H4 (cell line): ENCODE results near the gene SMAD5. TPM values are rescaled to one million over a fixed set of nuclear protein-coding genes. Genes with fewer than 3 reads are reported as not detected.
A peak's percentile ranks its signal among the peaks of the same experiment; 100 is the strongest.

Source experiments
- DNase-seq: peaks from one replicate; pipeline ENCODE4 v3.0.0-alpha.2; 2015; ENCODE audit warnings: low spot score
- total RNA-seq: library from RNA; depleted of rRNA; stranded (reverse); fragments of >200 nt; shearing (Covaris generic); gene quantifications from 2 replicates; pipeline ENCODE4 v1.2.3, GENCODE V29; 2014

Gene SMAD5
- total RNA-seq, 1 experiment from 2014 or later: 40.0 TPM

DNA sequence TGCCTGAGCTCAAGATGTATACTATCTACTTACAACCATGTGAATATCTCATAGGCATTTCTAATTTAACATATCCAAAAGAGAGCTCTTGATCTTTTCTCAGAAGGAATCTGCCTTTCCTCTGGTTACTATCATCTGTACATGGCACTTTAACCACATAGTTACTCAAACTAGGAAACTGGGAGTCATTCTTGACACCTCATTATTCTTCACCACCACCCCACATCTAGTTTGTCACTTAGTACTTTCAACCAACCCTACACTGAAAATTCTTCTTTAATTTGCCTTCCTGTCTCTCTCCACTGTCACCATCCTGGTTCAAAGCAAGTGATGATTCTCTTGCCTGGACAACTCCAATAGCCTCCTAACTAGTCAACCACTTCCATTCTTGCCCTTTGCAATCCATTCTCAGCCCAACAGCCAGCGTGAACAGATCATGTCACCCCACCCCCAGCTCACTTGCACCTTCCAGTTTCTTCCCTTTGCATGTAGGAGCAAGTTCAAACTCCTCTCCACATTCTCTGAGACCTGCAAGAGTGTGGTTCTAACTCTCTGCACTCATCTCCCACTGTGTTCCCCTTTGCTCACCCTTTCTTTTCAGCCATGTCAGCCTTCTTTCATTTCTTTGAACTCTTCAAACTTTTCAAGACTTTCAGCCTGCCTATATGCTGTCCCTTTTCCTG is 17.3 kb upstream of the SMAD5 start:
- no peak for DNase-seq

DNA sequence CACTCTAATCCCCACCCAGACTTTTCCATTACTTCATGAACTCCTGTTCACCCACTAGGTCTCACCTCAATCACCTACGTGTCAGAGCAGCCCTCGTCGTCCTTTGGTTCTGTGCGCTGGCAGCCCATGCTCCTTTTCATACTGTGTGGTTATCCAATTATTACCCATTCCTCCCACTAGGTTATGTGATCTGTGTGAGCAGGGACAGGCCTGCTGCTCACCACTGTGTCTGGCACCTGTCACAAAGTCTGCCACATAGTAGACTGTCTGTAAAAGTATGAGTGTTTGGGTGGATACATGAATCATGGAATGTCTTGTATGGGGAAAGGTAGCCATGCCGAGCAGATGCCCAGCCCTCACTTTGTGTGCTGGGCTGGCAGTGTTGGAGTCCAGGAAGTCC is 12.1 kb upstream of the SMAD5 start:
- DNase-seq: no peak

DNA sequence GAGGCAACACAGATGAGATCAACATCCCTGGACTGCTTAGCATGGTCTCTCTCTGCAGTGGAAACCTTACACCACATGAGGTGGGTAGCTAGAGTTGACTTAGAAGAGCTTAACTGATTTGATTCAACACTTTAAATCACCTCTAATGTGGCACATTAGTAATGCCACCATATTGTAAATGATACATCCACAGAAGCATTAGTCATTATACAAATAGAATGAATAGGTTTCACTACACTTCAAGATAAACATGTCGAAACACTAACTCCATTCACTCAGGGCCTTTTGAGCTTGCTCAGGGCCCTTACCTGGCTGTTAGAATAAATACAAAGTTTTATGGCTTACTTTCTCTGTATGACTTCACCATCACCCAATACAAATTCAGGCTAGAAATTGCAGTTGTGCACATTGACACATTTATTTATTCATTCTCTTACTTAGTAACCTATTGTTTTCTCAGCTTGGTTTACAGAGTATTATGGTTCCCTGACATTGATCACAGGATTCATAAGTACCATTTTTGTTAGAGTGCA is 9.3 kb upstream of the SMAD5 start:
- DNase-seq: peak; percentile 78

DNA sequence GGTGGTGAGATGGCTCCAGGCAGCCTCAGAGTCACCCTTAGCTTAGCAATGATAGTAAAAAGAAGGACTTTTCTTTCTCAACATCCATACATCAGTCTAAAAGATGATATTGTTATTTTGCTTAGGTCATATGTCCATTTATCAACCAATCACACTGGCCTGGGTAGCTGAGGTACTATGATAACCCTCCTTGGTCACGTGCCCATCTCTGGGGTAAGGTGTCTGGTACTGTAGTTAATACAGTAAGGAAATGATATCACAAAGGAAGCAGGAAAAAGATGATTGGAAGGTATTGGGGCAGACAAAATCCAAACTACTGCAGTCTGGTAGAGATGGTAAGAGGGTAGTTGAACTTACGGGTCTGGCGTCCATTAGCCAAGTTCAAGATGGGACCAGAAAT is 5.1 kb upstream of the SMAD5 start:
- no peak for DNase-seq

DNA sequence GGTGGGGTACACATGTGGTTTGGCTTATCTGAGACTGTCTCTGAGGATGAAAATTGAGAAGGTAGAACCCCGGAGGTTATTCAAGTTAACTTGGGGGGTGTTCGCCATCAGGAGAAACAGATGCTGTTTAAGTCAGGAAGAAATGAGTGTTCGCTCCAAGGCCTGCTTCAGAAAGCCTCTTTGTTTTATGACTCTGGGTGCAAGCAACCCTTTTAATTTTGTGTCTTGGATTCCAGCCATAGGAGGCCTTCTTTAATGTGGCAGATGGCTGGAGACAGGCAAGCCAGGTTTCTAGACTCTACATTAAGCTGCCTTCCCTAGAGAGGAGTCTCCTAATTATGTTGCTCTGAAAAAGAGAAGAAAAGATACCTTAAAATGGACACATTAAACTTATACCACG is 4.2 kb upstream of the SMAD5 start:
- no peak for DNase-seq

DNA sequence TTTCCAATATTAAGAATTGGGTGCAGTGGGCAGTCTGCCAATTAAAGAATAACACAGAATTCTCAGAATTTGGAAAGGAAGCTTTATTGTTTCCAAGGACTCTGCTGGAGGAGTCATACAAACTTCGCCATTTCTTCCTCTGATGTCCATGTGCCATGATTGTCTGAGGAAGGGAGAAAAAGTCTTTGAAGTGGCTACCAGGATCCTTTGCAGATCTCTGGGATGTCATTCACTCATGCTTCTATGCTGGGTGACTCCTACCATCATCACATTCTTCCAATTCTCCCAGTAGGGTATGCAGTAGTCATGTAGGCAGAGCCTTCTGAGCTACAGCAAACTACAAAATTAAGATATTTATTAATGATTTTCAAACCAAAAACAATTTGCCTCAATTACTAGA is 3.2 kb upstream of the SMAD5 start:
- DNase-seq: no peak

DNA sequence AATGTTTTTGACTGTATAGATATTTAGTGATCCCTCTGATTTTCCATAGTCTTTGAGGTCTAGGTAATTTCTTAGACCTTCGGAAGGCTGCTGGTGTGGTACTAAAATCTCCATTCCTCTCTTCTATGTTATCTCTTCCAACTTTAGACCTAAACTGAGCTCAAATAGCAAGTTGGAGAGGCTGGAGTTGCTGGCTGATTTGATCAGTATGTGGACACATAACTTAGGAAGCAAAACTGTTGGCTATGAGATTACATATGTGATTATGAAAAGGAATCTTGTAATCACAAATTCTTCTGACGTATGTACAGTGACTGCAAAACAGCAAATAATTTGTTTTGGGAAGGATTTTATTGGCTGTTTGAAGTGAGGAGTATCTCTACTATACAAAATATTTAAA is 2.1 kb upstream of the SMAD5 start:
- no peak for DNase-seq

DNA sequence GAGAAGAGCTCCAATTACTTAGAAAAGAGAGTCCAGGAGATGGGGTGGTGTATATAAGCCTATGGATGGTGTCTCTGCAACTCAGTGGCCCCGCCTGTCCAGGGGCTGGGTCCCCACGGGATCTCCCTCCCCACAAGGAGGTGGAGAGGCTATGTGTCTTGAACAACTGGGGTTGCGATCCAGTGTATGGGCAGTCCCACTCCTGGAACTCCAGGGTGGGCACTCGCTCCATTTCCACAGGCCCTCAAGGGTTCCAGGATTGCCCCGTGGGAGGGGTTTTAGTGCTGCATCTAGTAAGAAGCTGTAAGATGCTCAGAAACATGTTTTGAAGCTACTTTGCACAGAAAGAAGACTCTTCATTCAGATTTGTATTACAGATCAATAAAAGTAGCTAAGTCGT is 558 bp upstream of the SMAD5 start:
- no peak for DNase-seq

DNA sequence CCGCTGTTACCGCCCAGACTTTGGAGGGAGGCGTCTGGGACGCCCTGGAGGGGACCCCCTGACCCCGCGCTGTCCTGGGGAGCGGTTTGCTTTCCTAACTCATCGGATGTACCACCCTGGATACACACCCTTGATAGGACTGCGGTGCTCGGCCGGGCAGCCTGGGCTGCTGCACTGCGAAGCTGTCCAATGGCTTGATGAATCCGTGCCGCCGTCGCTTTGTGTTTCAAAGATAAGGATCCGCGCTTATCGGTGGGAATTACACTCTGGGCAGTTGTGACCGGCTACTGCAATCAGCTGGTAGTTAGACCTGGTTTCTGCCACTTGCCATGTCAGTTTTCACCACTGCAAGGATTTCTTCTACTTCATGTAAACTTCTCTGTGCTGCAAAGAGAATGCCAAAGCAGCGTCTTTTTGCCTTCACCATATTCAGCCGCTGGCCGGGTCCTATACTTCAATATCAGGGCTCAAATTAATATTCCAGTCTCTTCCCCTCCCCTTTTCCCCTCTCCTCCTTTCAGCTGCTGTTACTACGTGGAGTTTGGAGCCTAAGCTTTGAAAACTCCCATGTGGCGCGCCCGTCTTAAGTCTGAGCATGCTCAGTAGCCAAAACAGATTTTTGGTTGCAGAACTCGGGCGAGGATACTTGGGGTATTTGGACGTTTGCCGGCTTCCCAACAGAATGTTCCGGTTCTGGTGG is 727 bp downstream of the SMAD5 start:
- peak; percentile 42 for DNase-seq

DNA sequence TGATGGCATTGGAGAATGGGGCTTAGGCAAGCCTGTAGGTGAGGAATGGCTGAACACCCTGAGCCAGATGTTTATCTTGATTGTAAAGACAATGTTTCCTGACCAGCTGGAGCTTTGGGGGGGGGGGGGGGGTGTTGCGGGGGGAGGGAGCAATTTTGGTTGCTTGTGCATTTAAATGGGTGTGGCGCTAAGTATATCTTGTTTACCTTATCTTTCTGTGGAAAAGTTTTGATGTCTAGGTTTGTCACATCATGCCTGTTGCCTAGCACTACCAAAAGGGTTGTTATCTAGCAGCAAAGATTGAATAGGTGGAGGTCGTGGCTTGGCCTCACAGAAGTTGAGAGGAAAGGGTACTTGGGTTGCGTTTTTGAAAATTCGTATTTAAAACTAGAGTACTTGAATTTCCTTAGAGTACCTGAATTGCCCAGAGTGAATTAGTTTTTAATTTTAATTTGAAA is 1.3 kb downstream of the SMAD5 start:
- DNase-seq: no peak

DNA sequence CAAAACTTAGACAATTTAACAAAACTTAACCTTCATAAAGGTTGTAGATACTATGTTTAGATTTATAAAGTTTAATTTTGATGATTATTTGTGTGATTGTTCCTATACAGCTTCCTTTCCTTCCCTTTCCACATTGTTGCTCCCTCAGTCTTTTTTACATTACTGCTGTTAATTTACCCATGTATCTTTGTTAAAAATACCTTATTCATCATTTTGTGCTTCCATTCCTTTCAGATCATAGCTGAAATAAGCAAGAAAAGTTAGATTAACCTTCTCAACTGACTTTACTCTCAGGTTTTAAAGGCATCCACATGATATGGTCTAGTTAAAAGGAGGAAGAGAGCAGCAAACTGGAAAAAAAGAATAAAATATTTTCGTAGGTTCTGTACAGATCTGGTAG is 2.0 kb downstream of the SMAD5 start:
- no peak for DNase-seq

DNA sequence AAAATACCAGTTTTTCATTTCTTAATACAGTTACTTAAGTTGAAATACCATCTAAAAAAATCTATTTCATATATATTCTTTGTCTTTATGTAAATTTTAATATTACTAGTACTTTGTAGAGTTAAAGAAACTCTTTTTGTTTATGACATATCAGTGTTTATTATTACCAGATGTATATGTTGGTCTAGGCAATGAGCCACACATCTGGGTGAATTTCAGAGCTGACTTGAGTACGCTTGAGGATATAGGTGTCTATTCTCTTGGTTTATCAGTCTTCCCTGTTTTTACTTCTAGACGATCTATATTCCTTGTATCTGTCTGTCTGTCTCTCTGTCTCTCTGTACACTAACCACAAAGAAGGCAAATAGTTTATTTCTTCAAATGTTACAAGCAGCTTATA is 2.9 kb downstream of the SMAD5 start:
- no peak for DNase-seq

DNA sequence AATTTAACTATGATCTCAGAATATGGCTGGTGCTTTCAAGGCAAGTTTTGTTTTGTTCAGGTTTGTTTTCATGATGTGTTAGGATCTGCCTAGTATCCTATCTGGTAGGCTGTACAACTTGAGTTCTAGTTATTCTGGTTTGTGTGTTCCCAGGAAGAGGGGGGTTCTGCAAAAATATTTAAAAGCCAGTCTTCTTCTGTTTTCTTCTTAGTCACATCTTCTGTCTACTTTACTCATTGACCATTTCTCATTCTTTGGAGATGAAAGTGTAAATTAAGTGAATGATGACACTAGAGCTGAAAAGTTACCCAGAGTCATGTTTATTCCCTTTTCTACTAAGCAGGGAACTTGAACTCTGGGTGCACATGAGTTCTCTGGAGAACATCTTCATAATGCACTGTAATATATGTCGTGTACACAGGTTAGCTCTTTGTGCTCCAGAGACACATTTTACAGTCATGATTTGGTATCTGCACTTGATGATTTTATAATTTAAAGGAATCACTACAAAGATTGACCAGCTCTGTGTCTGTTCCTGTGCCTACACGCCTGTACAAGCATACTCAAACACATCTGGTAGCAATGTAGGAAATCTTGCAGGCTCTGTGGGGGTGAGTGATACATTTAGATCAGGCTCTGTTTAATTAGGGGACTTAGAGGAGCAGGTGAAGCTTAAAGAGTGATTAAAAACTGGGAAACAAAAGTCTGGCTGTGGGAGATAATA is 5.0 kb downstream of the SMAD5 start:
- no peak for DNase-seq

DNA sequence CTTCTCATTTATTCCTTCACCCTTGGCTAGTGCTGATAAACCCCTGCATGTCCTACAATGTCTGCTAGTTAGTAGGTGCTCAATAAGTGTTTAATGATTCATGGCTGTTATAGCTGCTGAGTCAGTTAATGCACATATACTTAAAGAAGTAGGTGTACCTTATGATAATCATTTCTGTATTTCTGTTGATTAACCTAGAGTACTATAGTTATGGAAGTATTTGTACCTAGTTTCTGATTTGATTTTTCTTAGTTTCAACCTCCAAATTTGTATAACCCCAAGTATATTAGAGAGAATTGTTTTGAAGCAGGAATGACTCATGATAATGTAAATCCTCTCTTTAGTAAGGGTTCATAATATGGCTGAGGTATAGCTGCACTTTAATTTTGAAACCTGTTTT is 8.9 kb downstream of the SMAD5 start:
- DNase-seq: no peak

DNA sequence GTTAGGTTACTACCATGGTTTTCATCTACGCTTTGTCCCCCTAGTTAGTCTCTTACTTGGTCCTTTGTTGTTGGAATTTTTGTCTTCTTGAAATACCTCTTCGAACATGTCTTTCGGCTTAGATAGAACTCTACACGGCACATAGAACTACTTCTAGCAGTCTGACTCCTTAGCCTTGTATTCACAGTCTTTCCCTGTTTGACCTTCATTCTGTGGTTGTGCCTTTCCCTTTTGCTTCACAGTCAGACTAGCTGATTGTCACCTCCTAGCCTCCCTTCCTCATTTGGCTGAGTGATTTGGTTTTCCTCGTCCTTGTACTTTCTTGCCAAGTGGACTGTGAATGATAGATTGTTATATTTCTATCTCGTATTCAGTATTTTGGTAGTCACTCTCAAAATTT is 10.7 kb downstream of the SMAD5 start:
- DNase-seq: no peak

DNA sequence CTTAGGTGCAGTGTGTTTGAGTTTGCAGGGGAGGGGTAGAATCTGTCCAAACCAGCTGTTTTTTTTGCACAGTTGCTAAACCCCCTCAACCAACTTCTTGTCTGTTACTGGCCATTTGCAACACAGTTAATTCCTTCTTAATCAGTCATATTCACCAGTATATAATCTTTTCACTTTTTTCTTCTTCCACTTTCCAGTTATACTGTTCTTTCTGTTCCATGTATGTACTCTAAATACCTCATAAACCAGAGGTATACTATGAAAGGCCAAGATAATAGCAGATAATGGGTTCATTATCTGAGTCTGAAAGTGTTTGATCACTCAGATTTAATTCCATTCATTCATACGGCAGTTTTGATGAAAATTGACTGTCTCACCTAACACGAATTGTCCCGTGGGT is 11.1 kb downstream of the SMAD5 start:
- DNase-seq: no peak

DNA sequence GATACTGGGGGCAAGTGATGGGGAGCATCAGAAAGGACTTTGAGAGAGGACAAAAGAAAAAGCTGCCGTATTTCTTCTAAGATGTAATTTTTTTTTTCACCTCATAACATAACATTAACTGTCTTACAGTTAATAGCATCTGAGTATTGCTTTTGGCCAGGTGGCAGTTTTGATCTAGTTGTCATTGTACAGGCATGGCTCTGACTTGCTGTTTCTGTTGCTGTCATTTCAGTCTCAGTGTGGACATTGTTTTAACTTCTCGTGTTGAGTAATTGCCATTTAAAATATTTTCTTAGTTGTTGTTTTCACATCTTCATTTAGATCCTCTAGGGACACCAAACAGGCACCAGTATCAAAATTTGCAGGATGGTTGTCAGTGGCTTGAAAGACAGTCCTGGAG is 12.4 kb downstream of the SMAD5 start:
- DNase-seq: no peak

DNA sequence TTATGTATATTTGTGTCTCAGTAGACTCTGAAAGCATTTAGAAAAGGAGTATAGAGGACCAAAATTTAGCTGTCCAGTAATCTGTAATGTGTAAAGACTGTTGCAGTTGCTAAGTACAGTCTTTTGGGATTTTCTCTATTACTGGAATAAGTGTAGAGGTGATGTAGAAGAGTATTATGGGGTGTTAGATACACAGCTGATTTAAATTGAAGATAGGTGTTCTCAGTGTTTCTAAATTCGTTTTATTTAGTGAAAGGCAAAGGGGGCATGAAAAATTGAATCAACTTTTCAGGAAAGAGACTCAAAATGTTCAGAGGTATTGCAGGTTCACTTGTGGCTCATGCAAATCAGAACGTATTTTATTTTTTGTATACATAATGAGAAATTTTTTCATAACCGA is 13.6 kb downstream of the SMAD5 start:
- DNase-seq: no peak

DNA sequence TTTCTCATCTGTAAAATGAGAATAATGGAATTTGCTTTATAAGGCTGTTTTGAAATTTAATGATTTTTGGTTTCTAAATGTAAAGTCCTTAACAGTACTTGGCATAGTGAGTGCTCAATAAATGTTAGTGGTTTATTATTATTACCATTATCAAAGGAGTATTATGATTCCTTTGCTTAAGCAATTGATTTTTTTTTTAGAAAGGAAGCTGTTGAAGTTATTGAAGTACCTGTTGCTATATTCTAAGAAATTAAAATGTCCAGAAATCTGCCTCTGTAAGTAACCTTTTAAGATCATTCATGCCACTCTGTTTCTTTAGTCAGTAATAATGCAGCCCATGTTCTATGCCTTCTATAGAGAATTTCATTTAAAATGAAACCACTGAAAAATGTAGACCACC is 15.0 kb downstream of the SMAD5 start:
- DNase-seq: no peak

DNA sequence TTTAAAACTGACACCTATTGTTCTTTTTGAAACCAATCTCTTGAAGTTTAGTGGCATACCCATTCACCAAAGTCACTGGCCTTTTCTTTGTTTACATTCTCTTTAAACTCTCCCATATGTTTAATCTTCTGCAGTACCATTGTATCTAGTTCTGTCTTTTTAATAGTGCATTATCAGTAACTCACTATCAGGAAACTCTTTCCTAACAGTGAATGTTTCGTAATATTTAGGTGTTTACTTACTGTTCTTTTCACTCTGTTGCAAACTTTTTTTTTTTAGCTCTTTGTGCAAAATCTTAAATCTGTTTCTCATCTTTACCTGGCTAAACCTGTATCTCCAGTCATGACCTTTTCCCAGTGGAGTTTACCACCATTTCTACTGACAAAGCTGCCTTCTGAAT is 17.2 kb downstream of the SMAD5 start:
- no peak for DNase-seq

DNA sequence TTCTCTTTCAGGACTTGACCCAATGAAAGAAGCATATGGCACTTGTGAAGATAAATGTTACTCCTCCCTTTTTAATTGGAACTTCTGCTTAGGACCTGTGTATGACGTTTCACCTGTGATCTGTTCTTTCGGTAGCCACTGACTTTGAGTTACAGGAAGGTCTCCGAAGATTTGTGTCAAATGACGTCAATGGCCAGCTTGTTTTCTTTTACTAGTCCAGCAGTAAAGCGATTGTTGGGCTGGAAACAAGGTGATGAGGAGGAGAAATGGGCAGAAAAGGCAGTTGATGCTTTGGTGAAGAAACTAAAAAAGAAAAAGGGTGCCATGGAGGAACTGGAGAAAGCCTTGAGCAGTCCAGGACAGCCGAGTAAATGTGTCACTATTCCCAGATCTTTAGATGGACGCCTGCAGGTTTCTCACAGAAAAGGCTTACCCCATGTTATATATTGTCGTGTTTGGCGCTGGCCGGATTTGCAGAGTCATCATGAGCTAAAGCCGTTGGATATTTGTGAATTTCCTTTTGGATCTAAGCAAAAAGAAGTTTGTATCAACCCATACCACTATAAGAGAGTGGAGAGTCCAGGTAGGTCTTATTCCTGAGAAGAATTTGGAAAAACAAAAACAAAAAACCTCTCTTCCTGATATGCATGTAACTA is 21.1 kb downstream of the SMAD5 start:
- DNase-seq: no peak

DNA sequence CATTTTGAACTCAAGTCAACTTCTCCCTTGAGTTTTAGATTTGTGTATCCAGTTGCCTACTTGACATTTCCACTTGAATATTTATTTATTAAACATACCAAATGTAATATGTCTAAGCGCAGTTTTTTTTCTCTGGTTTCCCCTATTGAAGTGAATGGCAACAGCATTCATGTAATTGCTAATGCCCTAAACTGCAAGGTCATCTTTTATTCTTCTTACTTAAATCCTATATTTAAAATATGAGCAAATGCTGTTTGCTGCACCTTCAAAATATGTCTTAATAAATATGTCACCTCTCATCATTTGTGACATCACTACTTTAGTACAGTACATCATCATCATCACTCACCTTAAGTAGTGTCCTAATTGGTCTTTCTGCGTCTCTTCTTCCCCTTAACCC is 22.4 kb downstream of the SMAD5 start:
- DNase-seq: no peak
